Smooth muscle cell (in vitro differentiated cells): ENCODE data around the gene CDK2. TPM values are rescaled to one million over a fixed set of nuclear protein-coding genes. Genes with fewer than 3 reads are reported as not detected.
"Not testable (repeated sequence)": the region's sequence is repeated elsewhere in the genome, so short reads cannot be mapped to it uniquely, and the experiment has no call there.

ENCODE experiments used
- DNase-seq: peaks from one replicate; lab custom pipeline; 2025; ENCODE audit not compliant: unreplicated experiment; lab: John Stamatoyannopoulos, UW
- H2AFZ ChIP-seq: fragments of 200-600 bp; sonication (generic); 2 replicates; pipeline ENCODE4 v1.6.0; 2016; ENCODE audit warnings: antibody characterized with exemption, low read depth, mild to moderate bottlenecking
- H3F3A ChIP-seq: fragments of 200-600 bp; sonication (generic); 2 replicates; pipeline ENCODE4 v1.6.0; 2017; ENCODE audit warnings: antibody characterized with exemption, low read depth
- H3K27ac ChIP-seq: fragments of 200-600 bp; sonication (generic); 2 replicates; pipeline ENCODE4 v1.5.1; 2016; ENCODE audit warnings: low read depth, mild to moderate bottlenecking
- H3K27me3 ChIP-seq: fragments of 200-600 bp; sonication (generic); 2 replicates; pipeline ENCODE4 v1.6.1; 2016; ENCODE audit warnings: low read depth, mild to moderate bottlenecking
- H3K36me3 ChIP-seq: fragments of 200-600 bp; sonication (generic); 2 replicates; pipeline ENCODE4 v1.5.1; 2016; ENCODE audit warnings: low read depth
- H3K4me1 ChIP-seq: fragments of 200-600 bp; sonication (generic); 2 replicates; pipeline ENCODE4 v1.5.1; 2016; ENCODE audit warnings: low read depth
- H3K4me2 ChIP-seq: fragments of 200-600 bp; sonication (generic); 2 replicates; pipeline ENCODE4 v1.6.0; 2016; ENCODE audit warnings: mild to moderate bottlenecking
- H3K4me3 ChIP-seq: fragments of 200-600 bp; sonication (generic); 2 replicates; pipeline ENCODE4 v1.5.1; 2016; ENCODE audit warnings: mild to moderate bottlenecking
- H3K79me2 ChIP-seq: fragments of 200-600 bp; sonication (generic); 2 replicates; pipeline ENCODE4 v1.6.0; 2016; ENCODE audit warnings: low read depth, mild to moderate bottlenecking
- H3K9ac ChIP-seq: fragments of 200-600 bp; sonication (generic); 2 replicates; pipeline ENCODE4 v1.6.0; 2016; ENCODE audit warnings: low read depth
- H3K9me3 ChIP-seq: fragments of 200-600 bp; sonication (generic); replicated peaks from 2 replicates; pipeline ENCODE4 v1.5.1; 2016; ENCODE audit warnings: low read depth
- H4K20me1 ChIP-seq: fragments of 200-600 bp; sonication (generic); 2 replicates; pipeline ENCODE4 v1.6.0; 2016; ENCODE audit warnings: low read depth
- CTCF ChIP-seq: fragments of 200-600 bp; sonication (generic); IDR thresholded peaks from 2 replicates; pipeline ENCODE4 v1.5.1; 2017; ENCODE audit warnings: borderline replicate concordance, mild to moderate bottlenecking, antibody characterized with exemption; ENCODE audit not compliant: insufficient read depth, poor library complexity, severe bottlenecking
- WGBS: methylation state at CpG from one replicate; pipeline ENCODE4 v1.1.7; 2016; ENCODE audit warnings: low lambda C conversion rate; 5-methylcytosine and 5-hydroxymethylcytosine counted together
- polyA plus RNA-seq: library from polyadenylated mRNA; unstranded; fragments of >200 nt; fragmentation: Nextera tagmentation; extraction: Ambion mirVana; gene quantifications from 2 replicates; pipeline ENCODE4 v1.2.1, GENCODE V29; 2016
- total RNA-seq: library from RNA; depleted of rRNA; stranded (reverse); fragments of >200 nt; gene quantifications from 2 replicates; pipeline ENCODE4 v1.2.3, GENCODE V29; 2014

Gene CDK2
- total and polyA plus RNA-seq, 2 experiments from 2014 or later, result 33.3 to 36.5 TPM

DNA sequence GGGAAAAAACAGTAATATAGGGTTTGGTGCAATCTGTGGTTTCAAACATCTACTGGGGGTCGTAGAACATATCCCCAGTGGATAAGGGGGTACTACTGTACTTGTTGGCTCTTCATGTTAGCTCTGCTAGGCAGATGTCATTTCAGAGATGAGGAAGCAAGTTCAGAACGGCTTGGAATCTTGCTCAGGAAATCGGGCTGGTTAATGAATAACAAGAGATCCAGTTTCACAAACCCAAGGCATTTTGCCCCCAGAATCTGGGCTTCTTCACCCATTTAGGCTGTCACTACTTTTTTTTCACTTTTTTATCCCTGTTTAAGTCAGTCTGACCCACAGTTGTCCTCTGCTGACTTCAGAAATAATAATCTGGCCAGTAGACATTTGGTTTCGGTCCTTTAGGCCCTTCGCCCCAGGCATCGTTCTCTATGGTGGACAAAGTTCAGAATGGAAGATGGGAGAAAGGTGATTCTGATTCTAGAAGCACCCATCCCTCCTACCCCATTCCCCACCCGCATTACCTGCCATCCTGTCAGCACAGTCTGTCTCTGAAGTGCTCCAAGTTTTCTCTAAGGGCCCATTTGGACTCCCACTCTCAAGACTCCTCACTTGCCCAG is 35.0 kb downstream of the CDK2 start:
- H2AFZ ChIP-seq, result no peak overlapping the region
- peaks cover 5% of the 10 kb centered on the region for H3K79me2 ChIP-seq
- no peaks in the 10 kb centered on the region for H4K20me1 ChIP-seq
- H3K36me3 ChIP-seq, result no peaks in the 10 kb centered on the region
- no peaks in the 10 kb centered on the region for H3K9me3 ChIP-seq
- no peak for TF ChIP-seq CTCF
- no peak overlapping the region for H3K4me3 ChIP-seq
- H3K4me1 ChIP-seq, result peaks cover 5% of the 10 kb centered on the region
- 93% methylated on average over 7 of the region's 7 CpGs for WGBS
- no peaks in the 10 kb centered on the region for H3K27me3 ChIP-seq
- H3K9ac ChIP-seq, result no peak overlapping the region
- peaks cover 2% of the 10 kb centered on the region for H3F3A ChIP-seq
- H3K4me2 ChIP-seq, result no peak overlapping the region
- H3K27ac ChIP-seq, result no peak overlapping the region
- no peak for DNase-seq

DNA sequence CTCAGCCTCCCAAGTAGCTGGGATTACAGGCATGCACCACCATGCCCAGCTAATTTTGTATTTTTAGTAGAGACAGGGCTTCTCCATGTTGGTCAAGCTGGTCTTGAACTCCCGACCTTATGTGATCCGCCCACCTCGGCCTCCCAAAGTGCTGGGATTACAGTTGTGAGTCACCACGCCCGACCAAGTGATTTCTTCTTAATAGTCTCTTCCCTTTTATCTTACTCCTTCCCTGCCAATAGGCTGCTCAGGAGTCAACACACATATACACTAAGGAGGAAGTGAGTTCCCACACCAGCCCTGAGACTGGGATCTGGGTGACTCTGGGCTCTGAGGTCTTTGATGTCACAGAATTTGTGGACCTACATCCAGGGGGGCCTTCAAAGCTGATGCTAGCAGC is 36.7 kb downstream of the CDK2 start:
- not testable (repeated sequence) for H3K4me2 ChIP-seq, H3K4me3 ChIP-seq, H3K79me2 ChIP-seq, H3K36me3 ChIP-seq, H3K9me3 ChIP-seq, H3K27ac ChIP-seq, DNase-seq, H2AFZ ChIP-seq, H3K9ac ChIP-seq, H3K27me3 ChIP-seq, H4K20me1 ChIP-seq, H3F3A ChIP-seq, H3K4me1 ChIP-seq
- 87% methylated on average over 5 of the region's 5 CpGs for WGBS

GRCh38 chr12:56004211-56004610 is 37.6 kb downstream of the CDK2 start:
- Histone ChIP-seq H3K27me3 (no peaks in the 10 kb centered on the region), H3K79me2 (no peaks in the 10 kb centered on the region), H4K20me1 (no peaks in the 10 kb centered on the region), H3K36me3 (no peaks in the 10 kb centered on the region), H3K4me1 (peaks cover 8% of the 10 kb centered on the region), H3K27ac (no peak overlapping the region), H3K4me2 (no peak overlapping the region), H3F3A (no peaks in the 10 kb centered on the region), H3K4me3 (no peak overlapping the region), H3K9ac (no peak overlapping the region), H3K9me3 (no peaks in the 10 kb centered on the region), H2AFZ (no peak overlapping the region)
- WGBS, result 98% methylated on average over 10 of the region's 10 CpGs
- TF ChIP-seq CTCF, result no peak
- DNase-seq, result no peak

GRCh38 chr12:56007564-56008559 is 41.2 kb downstream of the CDK2 start:
- peak overlapping the region; percentile 98 for H3K4me3 ChIP-seq
- no peak for TF ChIP-seq CTCF
- H3K27me3 ChIP-seq, result no peaks in the 10 kb centered on the region
- no peaks in the 10 kb centered on the region for H3K79me2 ChIP-seq
- peak overlapping the region; percentile 26 for H3K27ac ChIP-seq
- H3K9ac ChIP-seq, result peak overlapping the region; percentile 84
- no peaks in the 10 kb centered on the region for H3K9me3 ChIP-seq
- no peaks in the 10 kb centered on the region for H3K36me3 ChIP-seq
- H3K4me2 ChIP-seq, result peak overlapping the region; percentile 98
- no peaks in the 10 kb centered on the region for H4K20me1 ChIP-seq
- peaks cover 8% of the 10 kb centered on the region for H3K4me1 ChIP-seq
- DNase-seq, result peak; percentile 39
- WGBS, result 3% methylated on average over 25 of the region's 44 CpGs
- no peaks in the 10 kb centered on the region for H3F3A ChIP-seq
- H2AFZ ChIP-seq, result peak overlapping the region; percentile 100
